ENCODE data around the gene LGI1. TPM values are rescaled to one million over a fixed set of nuclear protein-coding genes. Genes with fewer than 3 reads are reported as not detected.

The LGI1 gene
- total and polyA plus RNA-seq, 9 of the 15 experiments (the other 6 are each of a cell fraction or from before 2014, with no cell fraction given): not detected

- POLR2A ChIA-PET: interaction anchor here (0.7 kb wide), 1 partner anchor 11 kb away, joined by 3 read pairs; no protein-coding TSS in a partner anchor
- Histone ChIP-seq H3K4me2 (ENCODE audit: insufficient read depth, low read length) (no peak overlapping the region), H3K27me3 (ENCODE audit: control insufficient read depth in 2 of 2, insufficient read depth in 2 of 2, low read length in 2 of 2) (peaks cover 4 to 11% of the 10 kb centered on the region in 2 experiments; a peak in 4 of 5 replicates), H3K79me2 (ENCODE audit: control insufficient read depth, insufficient read depth, low read length) (no peaks in the 10 kb centered on the region), H2AFZ (ENCODE audit: low read depth, low read length) (no peak overlapping the region), H3K4me3 (no peak overlapping the region), H3K9ac (ENCODE audit: insufficient read depth in 1 of 2, low read depth in 2 of 2, low read length in 2 of 2) (no peak overlapping the region), H3K27ac (ENCODE audit: extremely low read depth, low read depth, low read length) (no peak overlapping the region), H3K4me1 (replicated peaks in 1 of 2; ENCODE audit: control insufficient read depth in 2 of 2, insufficient read depth in 2 of 2, low read length in 2 of 2) (no peaks in the 10 kb centered on the region), H3K9me1 (ENCODE audit: control insufficient read depth, insufficient read depth, low read length) (no peaks in the 10 kb centered on the region), H4K20me1 (replicated peaks; ENCODE audit: control insufficient read depth, insufficient read depth, low read length) (no peaks in the 10 kb centered on the region), H3K36me3 (ENCODE audit: control insufficient read depth, insufficient read depth, low read length) (no peaks in the 10 kb centered on the region), H3K9me3 (replicated peaks; ENCODE audit: control insufficient read depth, insufficient read depth, low read depth, low read length) (no peaks in the 10 kb centered on the region)
- ATAC-seq (no peak), FAIRE-seq (no peak), DNase-seq (ENCODE audit: extremely low read depth in 1 of 4, low spot score in 3 of 4) (no peak)
- TF ChIP-seq POLR2B (IDR thresholded peaks at IDR 0.05; ENCODE audit: low read depth, partially characterized antibody) (no peak), YBX1 (IDR thresholded peaks at IDR 0.05) (no peak), XRCC3 (IDR thresholded peaks at IDR 0.05) (no peak), EHMT2 (IDR thresholded peaks at IDR 0.05) (no peak), NR0B1 (IDR thresholded peaks at IDR 0.05; ENCODE audit: partially characterized antibody) (no peak), POU5F1 (IDR thresholded peaks at IDR 0.05; ENCODE audit: borderline replicate concordance, low read depth, low read length, partially characterized antibody) (no peak), CHD1 (IDR thresholded peaks at IDR 0.05; ENCODE audit: low read length) (no peak), MECOM (CRISPR knock-in tag; IDR thresholded peaks at IDR 0.05) (no peak), SMAD2 (IDR thresholded peaks at IDR 0.05; ENCODE audit: low read depth, low read length) (no peak), HDGF (IDR thresholded peaks at IDR 0.05) (no peak), RBM15 (IDR thresholded peaks at IDR 0.05; ENCODE audit: insufficient read depth, low read length) (no peak)
- TF ChIP-seq, protein P1, sequence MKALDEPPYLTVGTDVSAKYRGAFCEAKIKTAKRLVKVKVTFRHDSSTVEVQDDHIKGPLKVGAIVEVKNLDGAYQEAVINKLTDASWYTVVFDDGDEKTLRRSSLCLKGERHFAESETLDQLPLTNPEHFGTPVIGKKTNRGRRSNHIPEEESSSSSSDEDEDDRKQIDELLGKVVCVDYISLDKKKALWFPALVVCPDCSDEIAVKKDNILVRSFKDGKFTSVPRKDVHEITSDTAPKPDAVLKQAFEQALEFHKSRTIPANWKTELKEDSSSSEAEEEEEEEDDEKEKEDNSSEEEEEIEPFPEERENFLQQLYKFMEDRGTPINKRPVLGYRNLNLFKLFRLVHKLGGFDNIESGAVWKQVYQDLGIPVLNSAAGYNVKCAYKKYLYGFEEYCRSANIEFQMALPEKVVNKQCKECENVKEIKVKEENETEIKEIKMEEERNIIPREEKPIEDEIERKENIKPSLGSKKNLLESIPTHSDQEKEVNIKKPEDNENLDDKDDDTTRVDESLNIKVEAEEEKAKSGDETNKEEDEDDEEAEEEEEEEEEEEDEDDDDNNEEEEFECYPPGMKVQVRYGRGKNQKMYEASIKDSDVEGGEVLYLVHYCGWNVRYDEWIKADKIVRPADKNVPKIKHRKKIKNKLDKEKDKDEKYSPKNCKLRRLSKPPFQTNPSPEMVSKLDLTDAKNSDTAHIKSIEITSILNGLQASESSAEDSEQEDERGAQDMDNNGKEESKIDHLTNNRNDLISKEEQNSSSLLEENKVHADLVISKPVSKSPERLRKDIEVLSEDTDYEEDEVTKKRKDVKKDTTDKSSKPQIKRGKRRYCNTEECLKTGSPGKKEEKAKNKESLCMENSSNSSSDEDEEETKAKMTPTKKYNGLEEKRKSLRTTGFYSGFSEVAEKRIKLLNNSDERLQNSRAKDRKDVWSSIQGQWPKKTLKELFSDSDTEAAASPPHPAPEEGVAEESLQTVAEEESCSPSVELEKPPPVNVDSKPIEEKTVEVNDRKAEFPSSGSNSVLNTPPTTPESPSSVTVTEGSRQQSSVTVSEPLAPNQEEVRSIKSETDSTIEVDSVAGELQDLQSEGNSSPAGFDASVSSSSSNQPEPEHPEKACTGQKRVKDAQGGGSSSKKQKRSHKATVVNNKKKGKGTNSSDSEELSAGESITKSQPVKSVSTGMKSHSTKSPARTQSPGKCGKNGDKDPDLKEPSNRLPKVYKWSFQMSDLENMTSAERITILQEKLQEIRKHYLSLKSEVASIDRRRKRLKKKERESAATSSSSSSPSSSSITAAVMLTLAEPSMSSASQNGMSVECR (CRISPR knock-in tag; IDR thresholded peaks at IDR 0.05): no peak
- no TSS peak for BruUV-seq (replicated peaks)
- in situ Hi-C loops (cut with MboI) (no loop called here), intact Hi-C loops (cut with micrococcal nuclease) (no loop called here)
- 0% methylated on average over 5 of the region's 5 CpGs for WGBS (ENCODE audit: insufficient coverage, low coverage, missing lambda C conversion rate)
- CTCF ChIA-PET (ENCODE audit: low intra/inter-chr PET ratio): no interaction called here
These were observed 5.2 kb downstream of the LGI1 start for GRCh38 chr10:93762979-93763391.

All from K562 (cell line).